ENCODE data around the gene HIPK4. TPM values are rescaled to one million over a fixed set of nuclear protein-coding genes. Genes with fewer than 3 reads are reported as not detected.

Gene HIPK4
- total RNA-seq, 1 donor from 2014 or later: 0.74 TPM

GRCh38 chr19:40389404-40390083 lies 437 bp downstream of the HIPK4 start:
- TF ChIP-seq CTCF (IDR thresholded peaks at IDR 0.05) (no peak), POLR2AphosphoS5 (IDR thresholded peaks at IDR 0.05; ENCODE audit: insufficient read depth in 1 of 2, low read depth in 1 of 2) (no peak), POLR2A (IDR thresholded peaks at IDR 0.05) (no peak)
- no peaks in the 10 kb centered on the region for H3K36me3 ChIP-seq
- H3K9me3 ChIP-seq: no peaks in the 10 kb centered on the region
- H3K4me1 ChIP-seq: no peaks in the 10 kb centered on the region
- intact Hi-C loops (cut with DNase I): no loop called here
- H3K27me3 ChIP-seq: no peaks in the 10 kb centered on the region
- H3K4me3 ChIP-seq: no peak overlapping the region
- DNase-seq (ENCODE audit: extremely low spot score in 2 of 2): no peak
- H3K27ac ChIP-seq: no peak overlapping the region

GRCh38 chr19:40388481-40388880 lies 1.5 kb downstream of the HIPK4 start:
- Histone ChIP-seq H3K36me3 (no peaks in the 10 kb centered on the region), H3K27ac (no peak overlapping the region), H3K27me3 (no peaks in the 10 kb centered on the region), H3K4me1 (no peaks in the 10 kb centered on the region), H3K9me3 (no peaks in the 10 kb centered on the region), H3K4me3 (no peak overlapping the region)
- DNase-seq (ENCODE audit: extremely low spot score in 2 of 2): no peak
- TF ChIP-seq POLR2AphosphoS5 (IDR thresholded peaks at IDR 0.05; ENCODE audit: insufficient read depth in 1 of 2, low read depth in 1 of 2) (no peak), POLR2A (IDR thresholded peaks at IDR 0.05) (no peak), CTCF (IDR thresholded peaks at IDR 0.05) (no peak)
- intact Hi-C loops (cut with DNase I): no loop called here

- Histone ChIP-seq H3K9me3 (no peaks in the 10 kb centered on the region), H3K27ac (no peak overlapping the region), H3K27me3 (no peaks in the 10 kb centered on the region), H3K4me3 (no peak overlapping the region), H3K4me1 (no peaks in the 10 kb centered on the region), H3K36me3 (no peaks in the 10 kb centered on the region)
- TF ChIP-seq CTCF (IDR thresholded peaks at IDR 0.05): no peak
- no peak for TF ChIP-seq POLR2AphosphoS5 (IDR thresholded peaks at IDR 0.05; ENCODE audit: insufficient read depth in 1 of 2, low read depth in 1 of 2)
- no peak for TF ChIP-seq POLR2A (IDR thresholded peaks at IDR 0.05)
- intact Hi-C loops (cut with DNase I): no loop called here
- no peak for DNase-seq (ENCODE audit: extremely low spot score in 2 of 2)
Measured at GRCh38 chr19:40387155-40387554, 2.8 kb downstream of the HIPK4 start.

GRCh38 chr19:40383668-40384248 lies 6.2 kb downstream of the HIPK4 start:
- TF ChIP-seq POLR2A (IDR thresholded peaks at IDR 0.05) (no peak), CTCF (IDR thresholded peaks at IDR 0.05) (no peak), POLR2AphosphoS5 (IDR thresholded peaks at IDR 0.05; ENCODE audit: insufficient read depth in 1 of 2, low read depth in 1 of 2) (no peak)
- no peak overlapping the region for H3K4me3 ChIP-seq
- intact Hi-C loops (cut with DNase I): loop anchor here (1.0 kb wide), 1 partner anchor 19 kb away; no protein-coding TSS in a partner anchor

GRCh38 chr19:40381321-40381720 lies 8.7 kb downstream of the HIPK4 start:
- H3K9me3 ChIP-seq: no peaks in the 10 kb centered on the region
- no peaks in the 10 kb centered on the region for H3K4me1 ChIP-seq
- peaks cover 0 to 21% of the 10 kb centered on the region in 2 donors for H3K36me3 ChIP-seq
- H3K27ac ChIP-seq: no peak overlapping the region
- DNase-seq (ENCODE audit: extremely low spot score in 2 of 2): no peak
- no peaks in the 10 kb centered on the region for H3K27me3 ChIP-seq
- intact Hi-C loops (cut with DNase I): no loop called here
- H3K4me3 ChIP-seq: no peak overlapping the region
- TF ChIP-seq CTCF (IDR thresholded peaks at IDR 0.05) (no peak), POLR2A (IDR thresholded peaks at IDR 0.05) (no peak), POLR2AphosphoS5 (IDR thresholded peaks at IDR 0.05; ENCODE audit: insufficient read depth in 1 of 2, low read depth in 1 of 2) (no peak)

More at GRCh38 chr19:40383668-40384248, 6.2 kb downstream of the HIPK4 start:
- H3K27ac ChIP-seq: no peak overlapping the region
- no peak for DNase-seq (ENCODE audit: extremely low spot score in 2 of 2)
- H3K27me3 ChIP-seq: no peaks in the 10 kb centered on the region
- peaks cover 0 to 9% of the 10 kb centered on the region in 2 donors for H3K36me3 ChIP-seq
- no peaks in the 10 kb centered on the region for H3K4me1 ChIP-seq
- no peaks in the 10 kb centered on the region for H3K9me3 ChIP-seq

All from vagina (tissue), 2 donors.